ENCODE data around the gene TPST1. TPM values are rescaled to one million over a fixed set of nuclear protein-coding genes. Genes with fewer than 3 reads are reported as not detected.
A peak's percentile ranks its signal among the peaks of the same experiment; 100 is the strongest.

Gene TPST1
- total and polyA plus RNA-seq, 9 of the 15 experiments (the other 6 are each of a cell fraction or from before 2014, with no cell fraction given), result 0.15 to 2.2 (median 0.53) TPM

GRCh38 chr7:66265566-66265965, 60.4 kb downstream of the TPST1 start (continued):
- TF ChIP-seq THAP12 (CRISPR knock-in tag; IDR thresholded peaks at IDR 0.05) (no peak), CHAMP1 (IDR thresholded peaks at IDR 0.05) (no peak), CBX3 (IDR thresholded peaks at IDR 0.05; ENCODE audit: borderline replicate concordance in 1 of 2, low read length in 2 of 2) (peak in 1 of 2 experiments; percentile 99; a peak in 2 of 3 replicates), CHD4 (IDR thresholded peaks at IDR 0.05; ENCODE audit: insufficient read depth, insufficient replicate concordance, low read depth, low read length, poor library complexity, severe bottlenecking) (no peak), NR4A1 (CRISPR knock-in tag; IDR thresholded peaks at IDR 0.05) (no peak), NR4A1 (tag; IDR thresholded peaks at IDR 0.05) (no peak), FOXP1 (CRISPR knock-in tag; IDR thresholded peaks at IDR 0.05) (no peak), STAG1 (CRISPR knock-in tag; IDR thresholded peaks at IDR 0.05; ENCODE audit: borderline replicate concordance) (no peak), ZHX1 (conservative IDR thresholded peaks at IDR 0.05; ENCODE audit: low read length) (no peak), MYNN (IDR thresholded peaks at IDR 0.05) (0 out of 2 replicates have a peak, but pooled peaks have one; percentile 15), MYNN (CRISPR knock-in tag; IDR thresholded peaks at IDR 0.05) (no peak), E2F6 (IDR thresholded peaks at IDR 0.05; ENCODE audit: borderline replicate concordance in 1 of 2, extremely low read depth in 1 of 2, insufficient read depth in 1 of 2, insufficient read length in 1 of 2, low read depth in 1 of 2, low read length in 1 of 2, poor library complexity in 1 of 2, severe bottlenecking in 1 of 2) (no peak), ZNF445 (CRISPR knock-in tag; IDR thresholded peaks at IDR 0.05; ENCODE audit: low read depth) (peak; percentile 64; the same call in 1 of the 2 replicates), PML (IDR thresholded peaks at IDR 0.05; ENCODE audit: low read length) (no peak), MTA3 (IDR thresholded peaks at IDR 0.05; ENCODE audit: borderline replicate concordance) (no peak), CBX1 (IDR thresholded peaks at IDR 0.05; ENCODE audit: low read depth) (peak; percentile 89; the same call in 1 of the 2 replicates), ZNF184 (CRISPR knock-in tag; IDR thresholded peaks at IDR 0.05) (no peak), SMAD1 (IDR thresholded peaks at IDR 0.05; ENCODE audit: low read depth, low read length, partially characterized antibody) (no peak)

All from K562 (cell line).